ENCODE results near the gene CPLX1. TPM values are rescaled to one million over a fixed set of nuclear protein-coding genes. Genes with fewer than 3 reads are reported as not detected.

The CPLX1 gene
- total RNA-seq: 4.8 TPM
- long read RNA-seq, partial matches to known transcripts: 0 of 5 reads
- long read RNA-seq, other reads (novel, unspliced or antisense): 4 of 5 reads

DNA sequence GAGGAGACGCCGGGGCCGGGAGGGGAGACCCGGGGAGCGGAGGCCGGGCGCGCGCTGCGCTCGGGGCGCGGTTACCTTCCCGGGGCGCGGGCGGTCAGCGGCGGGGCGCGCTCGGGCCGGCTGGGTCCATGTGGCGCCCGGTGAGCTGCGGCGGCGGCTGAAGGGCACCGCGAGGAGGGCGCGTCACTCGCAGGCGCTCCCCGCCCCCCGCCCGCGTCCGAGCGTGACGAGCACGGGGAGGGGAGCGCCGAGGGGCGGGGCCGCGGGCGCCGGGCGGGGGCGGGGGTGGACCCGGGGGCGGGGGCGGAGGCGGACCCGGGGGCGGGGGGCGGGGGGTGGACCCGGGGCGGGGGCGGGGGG lies at the start of gene CPLX1:
TSS of gene CPLX1 (minus strand) at position 159 of the 360 bp plus-strand sequence. CDS start 1,607 bp downstream, outside the sequence.
- no peak for DNase-seq
- H3K27me3 ChIP-seq (ENCODE audit: low read depth): peaks cover 95% of the 10 kb centered on the region

DNA sequence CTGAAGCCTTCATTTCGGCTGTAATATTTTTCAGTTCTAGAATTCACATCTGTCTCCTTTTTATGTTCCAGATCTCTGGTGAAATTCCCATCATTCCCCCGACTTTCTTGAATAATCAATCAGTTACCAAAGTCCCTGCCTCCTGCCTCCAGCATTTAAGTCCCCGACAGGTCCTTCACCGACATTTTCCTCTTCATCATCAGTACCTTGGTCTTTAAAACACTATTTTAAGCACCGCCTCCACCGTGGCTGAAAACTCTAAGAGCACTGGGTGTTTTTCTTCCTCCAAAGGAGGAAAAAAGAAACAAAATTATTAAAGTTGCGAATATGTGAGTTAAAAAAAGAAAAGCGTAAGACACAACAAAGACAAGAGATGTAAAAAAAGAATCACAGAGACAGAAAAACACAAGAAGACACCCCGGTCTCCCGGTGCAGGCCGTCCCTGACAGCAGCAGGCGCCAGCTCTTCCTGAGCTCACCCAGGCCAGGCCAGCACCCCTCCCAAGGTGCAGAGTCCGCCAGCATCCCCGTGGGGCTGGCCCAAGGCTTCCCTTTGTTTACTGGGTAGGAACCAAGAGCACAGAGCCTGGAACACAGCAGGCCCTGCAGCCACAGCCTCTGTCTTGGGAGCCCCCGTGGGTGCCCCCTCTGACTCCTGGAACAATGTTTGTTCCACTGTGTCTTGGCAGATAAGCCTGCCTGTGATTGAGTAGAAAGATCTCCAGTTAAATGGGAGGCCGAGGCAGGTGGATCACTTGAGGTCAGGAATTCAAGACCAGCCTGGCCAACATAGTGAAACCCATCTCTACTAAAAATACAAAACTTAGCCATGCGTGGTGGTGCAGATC lies 49.3 kb upstream of the CPLX1 start:
- no peaks in the 10 kb centered on the region for H3K9me3 ChIP-seq (replicated peaks)
- no peak overlapping the region for H3K27ac ChIP-seq (replicated peaks)
- H3K4me3 ChIP-seq: no peak overlapping the region
- no peaks in the 10 kb centered on the region for H3K4me1 ChIP-seq
- DNase-seq: no peak
- H3K27me3 ChIP-seq (ENCODE audit: low read depth): no peaks in the 10 kb centered on the region
- intact Hi-C loops (cut with micrococcal nuclease): no loop called here
- H3K36me3 ChIP-seq: peaks cover 87% of the 10 kb centered on the region
- TF ChIP-seq, protein P1, sequence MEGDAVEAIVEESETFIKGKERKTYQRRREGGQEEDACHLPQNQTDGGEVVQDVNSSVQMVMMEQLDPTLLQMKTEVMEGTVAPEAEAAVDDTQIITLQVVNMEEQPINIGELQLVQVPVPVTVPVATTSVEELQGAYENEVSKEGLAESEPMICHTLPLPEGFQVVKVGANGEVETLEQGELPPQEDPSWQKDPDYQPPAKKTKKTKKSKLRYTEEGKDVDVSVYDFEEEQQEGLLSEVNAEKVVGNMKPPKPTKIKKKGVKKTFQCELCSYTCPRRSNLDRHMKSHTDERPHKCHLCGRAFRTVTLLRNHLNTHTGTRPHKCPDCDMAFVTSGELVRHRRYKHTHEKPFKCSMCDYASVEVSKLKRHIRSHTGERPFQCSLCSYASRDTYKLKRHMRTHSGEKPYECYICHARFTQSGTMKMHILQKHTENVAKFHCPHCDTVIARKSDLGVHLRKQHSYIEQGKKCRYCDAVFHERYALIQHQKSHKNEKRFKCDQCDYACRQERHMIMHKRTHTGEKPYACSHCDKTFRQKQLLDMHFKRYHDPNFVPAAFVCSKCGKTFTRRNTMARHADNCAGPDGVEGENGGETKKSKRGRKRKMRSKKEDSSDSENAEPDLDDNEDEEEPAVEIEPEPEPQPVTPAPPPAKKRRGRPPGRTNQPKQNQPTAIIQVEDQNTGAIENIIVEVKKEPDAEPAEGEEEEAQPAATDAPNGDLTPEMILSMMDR (IDR thresholded peaks at IDR 0.05; ENCODE audit: borderline replicate concordance): no peak

More for the DNA sequence above, at the start of gene CPLX1:
- H3K27ac ChIP-seq (replicated peaks): no peak within 1 kb of the TSS
- H3K4me1 ChIP-seq: peaks cover 50% of the 10 kb centered on the region
- no peaks in the 10 kb centered on the region for H3K9me3 ChIP-seq (replicated peaks)
- intact Hi-C loops (cut with micrococcal nuclease): no loop called here
- no peaks in the 10 kb centered on the region for H3K36me3 ChIP-seq
- TF ChIP-seq, protein P1 (IDR thresholded peaks at IDR 0.05; ENCODE audit: borderline replicate concordance): no peak
- peak within 1 kb of the TSS; percentile 62 for H3K4me3 ChIP-seq

DNA sequence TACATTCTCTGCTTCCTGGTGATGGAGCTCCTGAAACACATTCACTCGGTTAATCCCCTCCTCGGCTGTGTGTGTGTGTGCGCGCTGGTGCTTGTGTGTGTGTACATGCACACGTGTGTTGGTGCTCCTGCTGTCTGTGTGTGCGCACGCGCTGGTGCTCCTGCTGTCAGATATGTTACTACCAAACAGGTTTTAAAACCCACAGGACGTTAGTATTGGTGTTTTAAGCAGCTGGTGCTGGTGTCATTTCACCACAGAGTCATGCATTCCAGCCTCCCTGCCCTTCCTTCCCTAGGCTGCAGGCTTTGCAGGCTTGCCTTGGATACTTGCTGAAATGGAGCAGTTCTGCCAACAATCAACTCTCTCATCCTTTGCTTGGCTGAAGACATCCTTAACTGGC lies 48.1 kb upstream of the CPLX1 start:
- no peaks in the 10 kb centered on the region for H3K9me3 ChIP-seq (replicated peaks)
- TF ChIP-seq, protein P1 (IDR thresholded peaks at IDR 0.05; ENCODE audit: borderline replicate concordance): no peak

DNA sequence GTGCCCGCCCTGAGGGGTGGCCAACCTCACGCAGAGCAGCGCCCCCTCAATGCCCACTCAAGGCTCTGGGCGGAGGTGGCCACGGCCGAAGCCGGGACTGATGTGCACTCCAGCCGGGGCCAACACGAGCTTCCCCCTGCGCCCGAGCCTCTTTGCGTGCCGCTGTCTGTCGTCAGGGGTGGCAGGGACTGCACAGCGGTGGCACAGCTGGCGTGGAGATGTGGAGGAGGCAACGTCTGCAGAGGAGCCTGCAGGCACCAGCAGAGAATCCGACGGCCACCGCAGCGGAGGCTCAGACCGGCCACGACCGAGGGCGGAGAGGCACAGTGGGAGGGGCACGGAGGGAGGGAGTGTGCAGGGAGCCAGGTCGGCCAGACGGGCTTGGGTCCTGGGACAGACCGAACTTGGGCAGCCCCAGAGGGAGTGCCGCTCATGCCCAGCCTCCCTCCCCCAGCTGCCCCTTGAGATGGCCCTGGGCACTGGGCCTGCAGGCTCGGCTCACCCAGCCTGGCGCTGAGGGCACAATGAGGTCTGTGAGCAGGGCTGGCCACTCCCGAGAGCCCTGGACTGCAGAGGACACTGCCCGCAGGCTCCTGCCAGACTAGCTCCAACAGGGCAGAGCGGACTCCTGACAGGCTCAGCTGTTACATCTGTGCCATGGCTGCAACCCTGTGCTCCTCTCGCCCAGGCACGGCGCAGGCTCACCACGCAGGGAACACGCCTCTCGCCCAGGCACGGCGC lies 46.5 kb upstream of the CPLX1 start:
- Histone ChIP-seq H3K27ac (replicated peaks) (no peak overlapping the region), H3K36me3 (peaks cover 85% of the 10 kb centered on the region), H3K4me3 (no peak overlapping the region), H3K27me3 (ENCODE audit: low read depth) (no peaks in the 10 kb centered on the region), H3K4me1 (no peaks in the 10 kb centered on the region), H3K9me3 (replicated peaks) (no peaks in the 10 kb centered on the region)
- TF ChIP-seq, protein P1 (IDR thresholded peaks at IDR 0.05; ENCODE audit: borderline replicate concordance): no peak
- intact Hi-C loops (cut with micrococcal nuclease): no loop called here
- no peak for DNase-seq

More for the DNA sequence above, 48.1 kb upstream of the CPLX1 start:
- no peak overlapping the region for H3K4me3 ChIP-seq
- H3K27ac ChIP-seq (replicated peaks): no peak overlapping the region
- intact Hi-C loops (cut with micrococcal nuclease): no loop called here
- no peak for DNase-seq
- H3K4me1 ChIP-seq: no peaks in the 10 kb centered on the region
- H3K27me3 ChIP-seq (ENCODE audit: low read depth): no peaks in the 10 kb centered on the region
- peaks cover 86% of the 10 kb centered on the region for H3K36me3 ChIP-seq

DNA sequence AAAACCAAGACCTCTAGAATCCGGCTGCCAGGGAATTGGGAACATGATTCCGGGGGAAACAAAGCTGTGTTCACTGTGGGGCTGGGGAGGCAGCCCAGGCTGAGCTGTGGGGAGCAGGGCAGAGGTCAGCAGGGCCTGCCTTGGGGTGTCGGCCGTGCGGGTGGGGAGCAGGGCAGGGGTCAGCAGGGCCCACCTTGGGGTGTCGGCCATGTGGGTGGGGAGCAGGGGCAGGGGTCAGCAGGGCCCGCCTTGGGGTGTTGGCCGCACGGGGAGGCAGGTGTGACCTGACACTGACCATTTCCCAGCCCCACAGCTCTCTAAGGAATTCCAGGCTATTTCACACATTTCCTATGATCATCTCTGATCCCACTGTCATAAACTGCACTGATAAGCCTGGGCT lies 45.6 kb upstream of the CPLX1 start:
- Histone ChIP-seq H3K9me3 (replicated peaks) (no peaks in the 10 kb centered on the region), H3K27me3 (ENCODE audit: low read depth) (no peaks in the 10 kb centered on the region), H3K36me3 (peaks cover 84% of the 10 kb centered on the region), H3K4me1 (no peaks in the 10 kb centered on the region), H3K4me3 (no peak overlapping the region), H3K27ac (replicated peaks) (no peak overlapping the region)
- no peak for DNase-seq
- intact Hi-C loops (cut with micrococcal nuclease): no loop called here
- TF ChIP-seq, protein P1 (IDR thresholded peaks at IDR 0.05; ENCODE audit: borderline replicate concordance): no peak

Data from left ventricle myocardium inferior (tissue), 1 donor.